ENCODE measurements around the gene PTGER1.
"Not testable (repeated sequence)": the region's sequence is repeated elsewhere in the genome, so short reads cannot be mapped to it uniquely, and the experiment has no call there.

PTGER1 gene

GRCh38 chr19:14510311-14511228 lies 35.4 kb upstream of the PTGER1 start:
- H3K4me3 ChIP-seq (ENCODE audit: low read depth, low read length) = 0 out of 2 replicates have a peak overlapping the region, but pooled peaks have one; percentile 8
- TF ChIP-seq, protein P1, sequence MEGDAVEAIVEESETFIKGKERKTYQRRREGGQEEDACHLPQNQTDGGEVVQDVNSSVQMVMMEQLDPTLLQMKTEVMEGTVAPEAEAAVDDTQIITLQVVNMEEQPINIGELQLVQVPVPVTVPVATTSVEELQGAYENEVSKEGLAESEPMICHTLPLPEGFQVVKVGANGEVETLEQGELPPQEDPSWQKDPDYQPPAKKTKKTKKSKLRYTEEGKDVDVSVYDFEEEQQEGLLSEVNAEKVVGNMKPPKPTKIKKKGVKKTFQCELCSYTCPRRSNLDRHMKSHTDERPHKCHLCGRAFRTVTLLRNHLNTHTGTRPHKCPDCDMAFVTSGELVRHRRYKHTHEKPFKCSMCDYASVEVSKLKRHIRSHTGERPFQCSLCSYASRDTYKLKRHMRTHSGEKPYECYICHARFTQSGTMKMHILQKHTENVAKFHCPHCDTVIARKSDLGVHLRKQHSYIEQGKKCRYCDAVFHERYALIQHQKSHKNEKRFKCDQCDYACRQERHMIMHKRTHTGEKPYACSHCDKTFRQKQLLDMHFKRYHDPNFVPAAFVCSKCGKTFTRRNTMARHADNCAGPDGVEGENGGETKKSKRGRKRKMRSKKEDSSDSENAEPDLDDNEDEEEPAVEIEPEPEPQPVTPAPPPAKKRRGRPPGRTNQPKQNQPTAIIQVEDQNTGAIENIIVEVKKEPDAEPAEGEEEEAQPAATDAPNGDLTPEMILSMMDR (IDR thresholded peaks at IDR 0.05; ENCODE audit: low read depth, low read length) = no peak

- H3K4me3 ChIP-seq (ENCODE audit: low read depth, low read length) = no peak overlapping the region
- TF ChIP-seq, protein P1 (IDR thresholded peaks at IDR 0.05; ENCODE audit: low read depth, low read length) = no peak
Measured at GRCh38 chr19:14507704-14508542, 32.8 kb upstream of the PTGER1 start.

DNA sequence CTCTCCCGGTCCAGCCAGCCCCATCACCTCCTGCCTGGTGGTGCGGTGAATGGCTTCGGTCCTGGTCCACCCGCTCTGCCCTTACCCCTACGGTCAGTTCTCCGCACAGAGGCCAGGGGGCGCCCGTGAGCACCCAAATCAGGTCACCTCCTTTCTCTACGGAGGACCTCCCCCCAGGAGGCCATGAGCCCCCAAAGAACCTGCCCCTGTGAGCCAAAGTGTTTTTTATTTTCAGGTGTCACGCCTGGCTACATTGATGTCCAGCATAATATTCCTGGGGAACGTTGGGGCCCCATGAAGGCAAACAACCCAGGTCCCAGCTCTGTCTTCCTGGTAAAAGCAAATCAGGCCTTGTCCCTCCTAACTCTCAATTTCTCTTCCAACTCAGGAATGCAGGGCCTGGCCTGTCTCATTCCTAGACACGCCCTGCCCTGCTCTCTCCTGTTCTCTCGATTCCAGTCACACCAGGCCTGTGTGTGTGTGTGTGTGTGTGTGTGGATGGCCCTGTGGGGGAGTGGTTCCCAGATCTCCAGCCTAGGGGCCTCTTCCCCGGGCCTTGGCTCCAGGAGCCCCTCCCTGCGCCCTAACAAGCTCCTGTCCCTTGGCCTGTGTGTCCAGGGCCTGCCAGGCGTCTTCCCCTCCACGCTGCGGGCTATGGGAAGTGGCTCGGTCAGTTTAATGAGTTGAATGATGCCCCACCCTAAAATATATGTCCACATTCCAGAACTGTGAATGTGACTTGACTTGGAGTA lies 30.5 kb upstream of the PTGER1 start:
- TF ChIP-seq, protein P1 (IDR thresholded peaks at IDR 0.05; ENCODE audit: low read depth, low read length) = peak; percentile 87
- no peak overlapping the region for H3K4me3 ChIP-seq (ENCODE audit: low read depth, low read length)

DNA sequence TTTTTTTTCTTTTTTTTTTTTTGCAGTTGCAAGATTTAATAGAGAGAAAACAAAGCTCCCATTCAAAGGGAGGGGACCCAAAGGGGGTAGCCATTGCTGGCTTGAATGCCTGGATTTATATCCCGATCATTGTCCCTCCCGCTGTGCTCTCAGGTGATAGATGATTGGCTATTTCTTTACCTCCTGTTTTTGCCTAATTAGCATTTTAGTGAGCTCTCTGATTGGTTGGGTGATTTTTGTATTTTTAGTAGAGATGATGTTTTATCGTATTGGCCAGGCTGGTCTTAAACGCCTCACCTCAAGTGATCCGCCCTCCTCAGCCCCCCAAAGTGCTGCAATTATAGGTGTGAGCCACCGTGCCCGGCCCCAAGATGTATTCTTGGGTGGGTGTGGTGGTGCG lies 29.4 kb upstream of the PTGER1 start:
- H3K4me3 ChIP-seq (ENCODE audit: low read depth, low read length) = not testable (repeated sequence)

GRCh38 chr19:14503285-14503684 lies 28.1 kb upstream of the PTGER1 start:
- TF ChIP-seq, protein P1 (IDR thresholded peaks at IDR 0.05; ENCODE audit: low read depth, low read length) = no peak
- no peak overlapping the region for H3K4me3 ChIP-seq (ENCODE audit: low read depth, low read length)

DNA sequence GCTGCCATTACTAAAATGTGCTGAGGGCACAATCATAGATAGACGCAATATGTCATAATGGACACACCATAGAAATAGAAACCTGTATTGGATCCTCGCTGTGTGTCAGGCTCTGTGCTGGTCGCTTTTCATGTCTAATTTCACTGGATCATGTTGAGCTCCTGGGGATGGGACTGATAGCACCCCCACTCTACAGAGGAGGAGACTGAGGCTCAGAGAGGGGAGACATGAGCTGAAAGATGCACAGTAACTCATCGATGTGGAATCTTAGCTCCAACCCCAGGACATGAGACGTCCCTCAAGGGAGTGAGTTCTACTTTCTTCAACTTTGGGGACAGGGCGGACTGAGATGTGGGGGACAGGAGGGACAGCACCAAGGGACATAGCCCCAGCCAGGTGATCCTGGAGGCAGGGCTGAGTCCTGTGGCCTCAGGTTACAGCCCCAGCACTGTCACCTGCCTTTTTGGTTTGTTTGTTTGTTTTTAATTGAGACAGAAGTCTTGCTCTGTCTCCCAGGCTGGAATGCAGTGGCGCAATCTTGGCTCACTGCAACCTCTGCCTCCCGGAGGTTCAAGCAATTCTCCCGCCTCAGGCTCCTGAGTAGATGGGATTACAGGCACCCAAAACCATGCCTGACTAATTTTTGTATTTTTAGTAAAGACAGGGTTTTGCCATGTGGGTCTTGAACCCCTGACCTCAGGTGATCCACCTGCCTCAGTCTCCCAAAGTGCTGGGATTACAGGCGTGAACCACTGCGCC lies 27.4 kb upstream of the PTGER1 start:
- no peak overlapping the region for H3K4me3 ChIP-seq (ENCODE audit: low read depth, low read length)
- TF ChIP-seq, protein P1 (IDR thresholded peaks at IDR 0.05; ENCODE audit: low read depth, low read length) = no peak

Data from WI38 (cell line).